ENCODE results near the gene KDM5A.
"Not testable (repeated sequence)": the region's sequence is repeated elsewhere in the genome, so short reads cannot be mapped to it uniquely, and the experiment has no call there.

The KDM5A gene

DNA sequence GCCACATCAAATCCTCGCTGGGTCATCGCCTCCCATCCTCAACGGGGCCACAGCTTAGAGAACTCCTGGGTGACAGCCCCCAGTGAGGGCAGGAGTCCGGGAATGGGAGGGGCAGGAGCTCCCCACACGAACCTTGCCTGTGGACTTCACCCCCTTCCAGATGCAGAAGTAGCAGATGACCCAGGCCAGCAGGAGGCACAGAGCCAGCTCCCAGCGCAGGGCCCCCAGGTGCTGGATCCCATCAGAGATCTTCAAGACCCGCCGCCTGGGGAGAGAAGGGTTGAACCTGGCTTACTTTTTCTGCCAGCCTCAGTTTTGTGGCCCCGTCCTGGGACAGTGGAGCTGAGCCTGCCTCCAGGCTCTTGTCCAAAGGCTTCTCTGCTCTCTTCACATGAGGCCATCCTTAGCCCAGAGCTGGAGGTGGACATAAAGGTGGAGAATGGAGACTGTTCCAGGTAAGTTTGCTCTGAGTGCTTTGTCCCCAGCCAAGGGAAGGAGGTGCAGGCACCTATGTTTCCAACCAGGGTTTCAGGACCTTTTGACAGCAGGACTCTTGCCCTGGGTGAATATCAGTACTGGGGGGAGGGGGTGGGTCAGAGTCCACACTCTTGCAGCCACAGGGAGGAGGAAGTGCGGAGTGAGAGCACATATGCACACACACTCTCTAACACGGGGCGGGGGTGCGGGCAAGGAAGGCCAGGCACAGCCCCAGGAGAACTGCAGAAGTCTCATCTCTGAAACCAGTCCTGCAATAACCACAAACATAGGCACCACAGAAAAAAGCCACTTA, 151.9 kb downstream of the KDM5A start:
- no peak for DNase-seq

DNA sequence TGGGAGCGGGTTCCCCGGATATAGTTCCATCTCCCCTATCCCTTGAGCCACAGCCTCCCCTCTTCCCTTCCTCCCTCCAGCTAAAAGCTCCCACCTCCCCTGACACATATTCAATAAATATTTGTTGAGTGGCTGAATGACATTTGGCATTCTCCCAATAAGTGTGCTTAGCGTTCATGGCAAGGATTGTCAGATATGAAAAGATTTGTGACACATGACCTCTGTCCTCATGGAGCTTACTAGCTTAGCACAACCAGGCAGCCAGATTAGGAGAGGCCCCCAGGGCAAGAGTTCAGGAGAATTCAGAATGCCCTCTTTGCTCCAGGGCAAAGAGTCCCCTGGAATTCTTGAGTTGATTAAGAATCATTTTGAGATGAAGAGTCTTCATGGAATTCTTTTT, 152.7 kb downstream of the KDM5A start:
- DNase-seq = no peak

DNA sequence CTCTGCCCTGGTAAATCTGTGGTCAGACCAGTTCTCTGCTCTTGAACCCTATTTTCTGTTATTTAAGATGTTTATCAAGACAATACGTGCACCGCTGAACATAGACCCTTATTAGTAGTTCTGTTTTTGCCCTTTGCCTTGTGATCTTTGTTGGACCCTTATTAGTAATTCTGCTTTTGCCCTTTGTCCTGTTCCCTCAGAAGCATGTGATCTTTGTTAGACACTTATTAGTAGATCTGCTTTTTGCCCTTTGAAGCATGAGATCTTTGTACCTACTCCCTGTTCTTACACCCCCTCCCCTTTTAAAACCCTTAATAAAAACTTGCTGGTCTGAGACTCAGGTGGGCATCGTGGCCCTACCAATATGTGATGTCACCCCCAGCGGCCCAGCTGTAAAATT, 153.2 kb downstream of the KDM5A start:
- not testable (repeated sequence) for DNase-seq

DNA sequence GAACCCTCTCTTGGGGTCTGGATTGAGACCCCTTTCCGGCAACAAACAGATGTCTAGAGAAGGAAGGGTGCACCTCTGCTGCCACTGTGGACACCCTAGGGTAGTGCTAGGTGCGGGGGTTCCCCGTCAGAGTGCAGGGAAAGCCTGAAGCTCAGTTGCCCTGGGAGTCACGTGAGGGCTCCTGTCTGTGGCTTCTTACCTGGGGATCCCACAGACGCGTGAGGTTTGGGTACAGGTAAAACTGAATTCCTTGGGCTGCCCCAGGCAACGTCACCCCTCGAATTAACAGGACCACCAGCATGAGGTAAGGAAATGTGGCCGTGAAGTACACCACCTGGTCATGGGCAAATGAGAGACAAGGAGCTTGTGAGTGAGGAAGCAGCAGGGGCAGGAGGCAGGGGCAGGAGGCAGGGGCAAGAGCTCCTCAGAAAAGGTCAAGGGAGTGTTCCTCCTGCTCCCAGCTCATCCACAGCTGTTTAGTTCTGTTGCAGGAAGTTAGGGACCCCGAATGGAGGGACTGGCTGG, 154.2 kb downstream of the KDM5A start:
- DNase-seq = no peak

DNA sequence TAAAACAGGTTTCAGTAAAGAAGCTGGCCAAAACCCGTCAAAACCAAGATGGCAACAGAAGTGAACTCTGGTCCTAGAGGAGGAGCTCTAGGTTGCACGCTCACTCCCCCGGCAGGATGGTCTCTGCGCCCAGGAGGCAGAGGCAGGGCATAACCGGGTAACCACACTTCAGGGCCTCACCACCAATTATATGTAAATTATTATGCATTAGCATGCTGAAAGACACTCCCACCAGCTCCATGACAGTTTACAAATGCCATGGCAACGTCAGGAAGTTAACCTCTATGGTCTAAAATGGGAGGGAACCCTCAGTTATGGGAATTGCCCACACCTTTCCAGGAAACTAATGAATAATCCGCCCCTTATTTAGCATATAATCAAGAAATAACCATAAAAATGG, 155.1 kb downstream of the KDM5A start:
- DNase-seq = no peak

DNA sequence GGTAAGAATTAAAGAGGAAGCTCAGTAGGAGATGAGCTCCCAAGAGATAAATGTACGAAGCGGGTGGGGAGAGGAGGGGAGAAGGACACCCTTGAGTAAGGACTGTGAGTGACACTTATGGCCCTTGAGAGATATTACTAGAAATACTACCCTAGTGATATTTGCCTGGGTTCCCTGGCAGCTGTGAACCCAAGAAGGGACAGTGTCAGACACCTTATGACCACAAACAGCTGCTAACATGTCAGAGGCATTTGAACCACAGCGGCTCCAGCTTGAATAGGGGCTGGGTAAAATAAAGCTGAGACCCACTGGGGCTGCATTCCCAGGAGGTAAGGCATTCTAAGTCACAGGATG, 155.5 kb downstream of the KDM5A start:
- no peak for DNase-seq

DNA sequence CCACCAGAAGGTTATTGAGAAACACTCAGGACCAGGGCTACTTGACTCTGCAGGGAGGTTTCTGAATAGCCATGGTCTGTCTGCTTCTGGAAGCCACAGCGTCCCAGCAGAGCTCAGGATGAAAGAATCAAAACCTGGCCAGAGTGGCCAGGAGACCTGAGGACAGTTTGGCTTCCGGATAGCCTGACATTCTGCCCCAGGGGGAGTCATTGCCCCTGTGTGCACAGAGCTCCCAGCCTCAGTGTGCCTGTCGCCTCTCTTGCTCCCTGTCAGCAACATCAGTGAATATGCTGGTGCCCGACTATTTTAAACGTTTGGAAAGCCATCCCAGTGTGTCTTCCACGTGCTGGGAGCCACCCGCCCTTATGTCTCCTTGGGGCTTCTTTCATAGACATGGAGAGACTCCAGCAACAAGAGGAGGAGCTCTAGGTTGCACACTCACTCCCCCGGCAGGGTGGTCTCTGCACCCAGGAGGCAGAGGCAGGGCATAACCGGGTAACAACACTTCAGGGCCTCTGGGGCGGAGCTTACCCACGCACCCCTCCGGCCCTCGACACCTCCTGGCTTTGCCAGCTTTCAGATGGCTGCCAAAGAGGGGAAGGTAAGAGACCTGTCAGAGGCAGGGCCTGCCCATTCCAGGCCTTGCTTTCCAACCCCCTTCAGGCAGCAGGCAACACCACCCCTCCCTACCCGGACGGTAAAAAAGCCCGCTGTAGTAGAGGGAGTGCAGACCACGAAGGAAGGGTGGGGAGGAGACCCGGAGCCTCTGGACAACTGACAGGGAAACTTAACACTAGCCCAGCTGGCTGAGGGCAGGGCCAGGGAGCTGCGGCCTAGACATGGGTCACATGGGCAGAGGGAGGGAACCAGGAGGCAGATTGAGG, 156.1 kb downstream of the KDM5A start:
- no peak for DNase-seq

DNA sequence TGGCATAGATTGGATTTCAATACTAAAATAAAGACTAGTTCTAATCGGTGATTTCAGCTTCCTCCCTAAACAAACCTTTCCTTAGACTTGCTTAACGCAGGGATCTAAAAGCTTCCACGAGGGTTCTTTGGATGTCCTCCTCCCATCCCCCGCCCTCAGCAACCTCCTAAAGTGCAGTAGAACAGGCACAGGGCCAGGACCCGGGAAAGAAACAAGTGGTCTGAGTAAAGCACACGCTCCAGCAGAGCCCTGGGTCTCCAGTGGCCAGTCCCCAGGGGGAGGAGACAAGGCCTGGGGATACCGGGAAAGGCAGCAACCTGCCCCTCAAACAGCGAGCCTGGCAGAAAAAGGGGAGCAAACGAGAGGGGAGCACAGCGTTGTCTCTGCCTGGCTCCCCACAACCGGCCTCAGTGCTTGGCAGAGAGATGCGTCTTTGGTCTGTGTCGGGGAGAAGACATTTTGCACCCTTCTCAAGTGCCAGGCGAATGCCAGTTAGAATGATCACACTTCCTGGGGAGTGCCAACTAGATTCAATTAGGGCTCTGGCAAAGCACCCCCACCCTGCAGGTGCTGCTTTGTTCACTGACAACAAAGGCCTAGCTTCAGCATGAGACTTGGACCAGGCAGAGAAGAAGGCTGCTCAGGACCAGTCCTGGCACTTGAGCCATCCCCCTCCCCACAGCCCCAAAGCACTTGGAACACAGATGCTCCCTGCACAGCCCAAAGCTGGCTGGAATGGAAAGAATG, 158.0 kb downstream of the KDM5A start:
- no peak for DNase-seq

Measured in stimulated activated CD4-positive, alpha-beta T cell treated with anti-CD3 and anti-CD28 coated beads, Interleukin-4, amount 100 ng/mL, for 4 hours (primary cell).